ENCODE data around the gene C6orf52.

Gene C6orf52

DNA sequence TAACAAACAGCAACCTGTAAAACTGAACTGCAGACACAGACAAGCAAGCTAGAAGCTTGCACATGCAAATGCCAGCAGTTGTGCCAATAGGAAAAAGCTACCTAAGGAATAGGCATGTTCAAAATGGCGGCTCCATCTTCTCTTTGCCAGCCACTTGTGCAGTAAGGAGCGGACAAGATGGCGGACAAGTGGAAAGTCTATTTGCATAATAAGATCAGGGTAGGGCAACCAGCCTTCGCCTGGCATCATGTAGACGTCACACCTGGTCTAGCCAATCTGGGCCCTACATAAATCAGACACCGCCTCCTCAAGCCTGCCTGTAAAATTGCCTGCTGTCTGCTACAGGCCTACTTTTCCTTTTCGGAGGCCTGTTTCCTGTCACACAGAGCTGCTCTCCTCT, 18.0 kb downstream of the C6orf52 start:
- Histone ChIP-seq H3K4me1 (ENCODE audit: control insufficient read depth, insufficient read depth, low read length) (no peaks in the 10 kb centered on the region), H3K36me3 (ENCODE audit: control insufficient read depth in 2 of 2, insufficient read depth in 1 of 2, low read length in 2 of 2) (no peaks in the 10 kb centered on the region), H3K27ac (ENCODE audit: extremely low read depth, low read depth, low read length) (no peak overlapping the region), H3K9me3 (ENCODE audit: control insufficient read depth, insufficient read depth, low read depth, low read length) (no peaks in the 10 kb centered on the region), H3K4me3 (ENCODE audit: low read depth, low read length) (no peak overlapping the region)
- POLR2A ChIA-PET = no interaction called here
- CTCF ChIA-PET = interaction anchor here (1.2 kb wide), 1 partner anchor 62 kb away, joined by 3 read pairs; no protein-coding TSS in a partner anchor
- TF ChIP-seq ZNF624 (tag by site-specific recombination; IDR thresholded peaks at IDR 0.05) = no peak
- no peak for TF ChIP-seq ZNF114 (tag by site-specific recombination; IDR thresholded peaks at IDR 0.05)
- no peak for TF ChIP-seq ZNF843 (tag by site-specific recombination; IDR thresholded peaks at IDR 0.05)
- TF ChIP-seq ZNF561 (tag by site-specific recombination; IDR thresholded peaks at IDR 0.05; ENCODE audit: borderline replicate concordance) = no peak
- TF ChIP-seq GLIS1 (tag by site-specific recombination; IDR thresholded peaks at IDR 0.05) = no peak
- TF ChIP-seq ZSCAN23 (tag by site-specific recombination; IDR thresholded peaks at IDR 0.05) = no peak
- TF ChIP-seq ELK4 (IDR thresholded peaks at IDR 0.05; ENCODE audit: borderline replicate concordance, low read depth, low read length) = no peak
- no peak for TF ChIP-seq ZNF169 (tag by site-specific recombination; IDR thresholded peaks at IDR 0.05)
- TF ChIP-seq ZNF549 (tag by site-specific recombination; IDR thresholded peaks at IDR 0.05) = no peak
- no peak for TF ChIP-seq ZNF510 (tag by site-specific recombination; IDR thresholded peaks at IDR 0.05; ENCODE audit: insufficient replicate concordance)
- no peak for TF ChIP-seq ZBTB21 (tag by site-specific recombination; IDR thresholded peaks at IDR 0.05)
- TF ChIP-seq ZNF580 (tag by site-specific recombination; IDR thresholded peaks at IDR 0.05) = no peak
- no peak for TF ChIP-seq ZNF302 (tag by site-specific recombination; IDR thresholded peaks at IDR 0.05; ENCODE audit: low read depth)
- TF ChIP-seq ZBTB7A (tag by site-specific recombination; IDR thresholded peaks at IDR 0.05; ENCODE audit: low read depth) = no peak
- no peak for TF ChIP-seq ZNF548 (tag by site-specific recombination; IDR thresholded peaks at IDR 0.05)
- TF ChIP-seq, protein P1, sequence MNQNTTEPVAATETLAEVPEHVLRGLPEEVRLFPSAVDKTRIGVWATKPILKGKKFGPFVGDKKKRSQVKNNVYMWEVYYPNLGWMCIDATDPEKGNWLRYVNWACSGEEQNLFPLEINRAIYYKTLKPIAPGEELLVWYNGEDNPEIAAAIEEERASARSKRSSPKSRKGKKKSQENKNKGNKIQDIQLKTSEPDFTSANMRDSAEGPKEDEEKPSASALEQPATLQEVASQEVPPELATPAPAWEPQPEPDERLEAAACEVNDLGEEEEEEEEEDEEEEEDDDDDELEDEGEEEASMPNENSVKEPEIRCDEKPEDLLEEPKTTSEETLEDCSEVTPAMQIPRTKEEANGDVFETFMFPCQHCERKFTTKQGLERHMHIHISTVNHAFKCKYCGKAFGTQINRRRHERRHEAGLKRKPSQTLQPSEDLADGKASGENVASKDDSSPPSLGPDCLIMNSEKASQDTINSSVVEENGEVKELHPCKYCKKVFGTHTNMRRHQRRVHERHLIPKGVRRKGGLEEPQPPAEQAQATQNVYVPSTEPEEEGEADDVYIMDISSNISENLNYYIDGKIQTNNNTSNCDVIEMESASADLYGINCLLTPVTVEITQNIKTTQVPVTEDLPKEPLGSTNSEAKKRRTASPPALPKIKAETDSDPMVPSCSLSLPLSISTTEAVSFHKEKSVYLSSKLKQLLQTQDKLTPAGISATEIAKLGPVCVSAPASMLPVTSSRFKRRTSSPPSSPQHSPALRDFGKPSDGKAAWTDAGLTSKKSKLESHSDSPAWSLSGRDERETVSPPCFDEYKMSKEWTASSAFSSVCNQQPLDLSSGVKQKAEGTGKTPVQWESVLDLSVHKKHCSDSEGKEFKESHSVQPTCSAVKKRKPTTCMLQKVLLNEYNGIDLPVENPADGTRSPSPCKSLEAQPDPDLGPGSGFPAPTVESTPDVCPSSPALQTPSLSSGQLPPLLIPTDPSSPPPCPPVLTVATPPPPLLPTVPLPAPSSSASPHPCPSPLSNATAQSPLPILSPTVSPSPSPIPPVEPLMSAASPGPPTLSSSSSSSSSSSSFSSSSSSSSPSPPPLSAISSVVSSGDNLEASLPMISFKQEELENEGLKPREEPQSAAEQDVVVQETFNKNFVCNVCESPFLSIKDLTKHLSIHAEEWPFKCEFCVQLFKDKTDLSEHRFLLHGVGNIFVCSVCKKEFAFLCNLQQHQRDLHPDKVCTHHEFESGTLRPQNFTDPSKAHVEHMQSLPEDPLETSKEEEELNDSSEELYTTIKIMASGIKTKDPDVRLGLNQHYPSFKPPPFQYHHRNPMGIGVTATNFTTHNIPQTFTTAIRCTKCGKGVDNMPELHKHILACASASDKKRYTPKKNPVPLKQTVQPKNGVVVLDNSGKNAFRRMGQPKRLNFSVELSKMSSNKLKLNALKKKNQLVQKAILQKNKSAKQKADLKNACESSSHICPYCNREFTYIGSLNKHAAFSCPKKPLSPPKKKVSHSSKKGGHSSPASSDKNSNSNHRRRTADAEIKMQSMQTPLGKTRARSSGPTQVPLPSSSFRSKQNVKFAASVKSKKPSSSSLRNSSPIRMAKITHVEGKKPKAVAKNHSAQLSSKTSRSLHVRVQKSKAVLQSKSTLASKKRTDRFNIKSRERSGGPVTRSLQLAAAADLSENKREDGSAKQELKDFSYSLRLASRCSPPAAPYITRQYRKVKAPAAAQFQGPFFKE (tag by site-specific recombination; IDR thresholded peaks at IDR 0.05; ENCODE audit: borderline replicate concordance) = no peak
- no peak for TF ChIP-seq OSR2 (tag by site-specific recombination; IDR thresholded peaks at IDR 0.05)
- TF ChIP-seq PRDM10 (tag by site-specific recombination; IDR thresholded peaks at IDR 0.05) = no peak
- TF ChIP-seq ZBTB20 (tag by site-specific recombination; IDR thresholded peaks at IDR 0.05) = no peak
- no peak for TF ChIP-seq ZNF16 (tag by site-specific recombination; IDR thresholded peaks at IDR 0.05; ENCODE audit: low read depth)
